GM12873 (cell line): ENCODE measurements around the gene TSPAN2.

ENCODE experiments used
- CTCF ChIP-seq: IDR thresholded peaks from 2 replicates; pipeline ENCODE4 v1.5.1; 2012; ENCODE audit warnings: low read depth, mild to moderate bottlenecking, moderate library complexity, low read length, control low read depth; ENCODE audit not compliant: insufficient read depth; ENCODE audit errors: missing control alignments

TSPAN2 gene

DNA sequence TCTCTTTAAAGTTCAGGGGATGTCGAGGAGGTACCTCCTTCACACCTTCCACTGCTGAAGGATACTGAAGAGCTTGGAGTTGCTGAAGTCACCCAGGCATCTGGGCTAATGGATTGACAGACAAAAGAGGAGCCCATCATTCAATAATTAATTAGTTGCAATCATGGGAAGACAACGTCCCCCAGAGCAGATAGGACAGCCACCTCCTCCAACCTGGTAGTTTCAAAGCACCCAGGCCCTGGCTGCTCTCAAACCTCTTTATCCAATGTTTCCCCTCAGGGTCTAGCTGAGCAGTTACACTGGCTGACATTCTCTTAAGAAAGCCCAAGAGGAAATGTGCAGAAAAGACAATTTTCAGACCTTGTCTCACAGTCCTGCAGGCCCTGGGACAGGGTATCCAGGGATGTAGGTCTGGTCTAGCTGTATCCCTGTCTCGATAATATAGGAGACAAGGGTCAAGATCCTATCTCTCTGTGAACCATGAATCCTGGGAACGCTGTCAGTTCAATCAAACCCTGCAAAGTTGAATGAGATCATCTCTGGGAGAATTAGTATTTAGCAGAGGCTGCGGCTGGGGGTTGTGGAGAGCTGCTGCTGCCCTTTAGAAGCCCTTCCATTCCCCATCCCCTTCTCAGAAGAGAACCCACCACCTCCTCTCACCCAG is 1.1 kb downstream of the TSPAN2 start:
- TF ChIP-seq CTCF: no peak

- TF ChIP-seq CTCF: no peak
These were observed 3.0 kb downstream of the TSPAN2 start for GRCh38 chr1:115086176-115086830.

GRCh38 chr1:115084902-115085511 is 4.3 kb downstream of the TSPAN2 start:
- no peak for TF ChIP-seq CTCF

DNA sequence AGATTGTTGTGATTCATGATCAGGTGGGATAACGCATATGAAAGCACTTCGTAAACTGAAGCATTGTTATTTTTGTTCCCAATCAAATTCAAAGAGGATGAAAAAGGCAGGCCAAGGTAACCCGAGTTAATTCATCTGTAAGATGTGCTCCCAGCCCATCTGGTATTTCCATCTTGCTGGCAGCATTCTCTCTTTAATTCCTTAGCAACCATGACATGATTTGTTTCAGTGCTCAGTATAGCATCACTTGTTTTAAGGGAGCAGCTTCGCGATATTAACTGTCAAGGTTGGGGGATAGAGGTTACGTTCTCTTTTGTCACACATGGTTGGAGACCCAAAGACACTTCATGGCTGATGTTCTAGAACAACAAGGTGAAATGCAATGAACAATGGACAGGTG is 6.4 kb downstream of the TSPAN2 start:
- TF ChIP-seq CTCF: no peak

DNA sequence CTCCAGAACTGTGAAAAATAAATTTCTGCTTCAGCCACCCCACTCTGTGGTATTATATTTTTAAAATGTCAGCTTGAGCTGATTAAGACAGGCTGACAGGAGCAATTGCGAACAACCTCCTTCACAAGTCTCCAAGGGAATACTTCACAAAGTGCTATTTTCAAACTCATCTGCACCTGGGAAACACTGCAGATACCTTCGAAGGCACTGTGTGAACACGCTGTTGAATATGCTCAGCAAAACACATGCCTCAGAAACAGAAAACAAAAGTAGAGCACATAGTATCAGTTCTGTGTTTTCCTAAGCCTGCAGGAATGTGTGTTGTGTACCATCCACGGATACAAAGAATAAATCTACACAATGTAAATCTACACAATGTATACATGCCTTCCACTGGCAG is 10.6 kb downstream of the TSPAN2 start:
- TF ChIP-seq CTCF: no peak

DNA sequence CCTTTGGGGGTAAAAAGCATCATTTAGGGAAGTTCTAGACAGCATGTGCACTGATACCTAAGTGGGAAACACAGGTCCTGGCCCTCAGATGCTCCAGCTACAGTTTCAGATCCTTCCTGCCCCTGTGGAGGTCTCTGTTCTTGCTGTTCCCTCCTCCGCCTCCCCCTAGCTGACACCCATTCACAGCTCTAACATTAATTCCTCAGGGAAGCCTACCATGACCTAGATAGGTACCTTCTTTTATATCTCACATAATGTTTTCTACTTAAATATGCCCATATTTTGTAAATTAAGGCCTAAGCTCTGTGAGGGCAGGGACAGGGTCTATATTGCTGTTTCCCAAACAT is 11.3 kb downstream of the TSPAN2 start:
- TF ChIP-seq CTCF: no peak

DNA sequence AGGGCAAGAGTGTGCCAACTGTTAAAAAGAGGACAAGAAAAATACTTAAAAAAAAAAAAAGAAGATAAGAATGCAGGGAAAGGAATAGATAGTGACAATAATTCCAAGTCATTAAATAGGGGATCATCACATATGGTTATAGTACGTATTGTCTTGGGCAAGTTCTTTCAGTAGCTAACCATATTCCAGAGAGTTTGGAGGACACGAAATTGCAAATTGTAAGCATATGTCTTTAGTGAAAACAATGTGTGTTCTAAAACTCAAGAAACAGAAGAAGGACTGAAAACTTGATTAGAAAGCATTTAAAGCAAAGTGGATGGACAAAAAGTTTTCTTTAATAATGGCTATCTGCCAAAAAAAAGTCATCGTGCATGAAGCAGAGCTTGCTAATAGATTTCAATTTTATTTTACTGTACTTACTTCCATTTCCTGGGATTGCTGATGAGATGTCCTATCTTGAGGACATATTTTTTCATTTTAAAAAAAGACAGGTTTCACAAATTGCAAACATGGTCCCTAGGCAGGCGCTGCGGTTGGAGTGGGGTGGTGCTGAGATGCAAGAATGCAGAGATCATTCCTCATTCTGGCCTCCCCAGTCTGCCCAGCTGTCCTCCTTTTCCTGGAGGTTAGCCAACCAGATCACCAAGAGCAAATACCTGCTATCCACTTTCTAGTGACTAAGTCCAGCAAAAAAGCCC is 11.9 kb downstream of the TSPAN2 start:
- no peak for TF ChIP-seq CTCF
